H1 (cell line): Measurements from ENCODE around the gene RPS3A. TPM values are rescaled to one million over a fixed set of nuclear protein-coding genes. Genes with fewer than 3 reads are reported as not detected.

Source experiments
- CTCF ChIA-PET: fragments of 300-600 bp; sonication (Branson Sonifier 250); formaldehyde crosslinking; loops from one replicate; lab custom pipeline; 2021; ENCODE audit not compliant: partially characterized antibody; lab: Charles Lee
- POLR2A ChIA-PET: fragments of 300-600 bp; sonication (Branson Sonifier 250); formaldehyde crosslinking; loops from one replicate; lab custom pipeline; 2021; ENCODE audit warnings: inconsistent platforms; ENCODE audit not compliant: partially characterized antibody; lab: Charles Lee
- DNase-seq, 2 experiments: peaks; one replicate each; pipeline versions ENCODE4 v3.0.0 to v3.0.0-alpha.2; 2010 to 2022; ENCODE audit warnings: low spot score in 2 of 2, low read depth in 1 of 2, mixed read lengths in 1 of 2
- FAIRE-seq: peaks from 2 replicates; lab custom pipeline; 2011; peaks lifted over from hg19 to GRCh38; lab: Jason Lieb, UNC
- H2AFZ ChIP-seq: 2 replicates; pipeline ENCODE4 v1.8.1; 2012; ENCODE audit warnings: low read length, inconsistent platforms
- H2AK5ac ChIP-seq: 2 replicates; pipeline ENCODE4 v1.6.1; 2013; ENCODE audit warnings: low read depth, low read length
- H2BK120ac ChIP-seq: replicated peaks from 2 replicates; pipeline ENCODE3; 2013; ENCODE audit warnings: low read depth, low read length, inconsistent platforms
- H2BK12ac ChIP-seq: 2 replicates; pipeline ENCODE4 v1.6.1; 2013; ENCODE audit warnings: low read depth, low read length
- H2BK15ac ChIP-seq: 2 replicates; pipeline ENCODE4 v1.6.1; 2013; ENCODE audit warnings: low read length
- H2BK20ac ChIP-seq: 2 replicates; pipeline ENCODE4 v1.6.1; 2013; ENCODE audit warnings: low read length
- H2BK5ac ChIP-seq: 2 replicates; pipeline ENCODE4 v1.6.1; 2013; ENCODE audit warnings: low read depth, low read length
- H3K14ac ChIP-seq: 2 replicates; pipeline ENCODE4 v1.6.1; 2013; ENCODE audit warnings: inconsistent platforms; ENCODE audit not compliant: insufficient read length
- H3K18ac ChIP-seq: 2 replicates; pipeline ENCODE4 v1.6.1; 2013; ENCODE audit warnings: low read length; ENCODE audit errors: extremely low read depth
- H3K23ac ChIP-seq: 2 replicates; pipeline ENCODE4 v1.6.1; 2013; ENCODE audit warnings: inconsistent platforms; ENCODE audit not compliant: insufficient read length
- H3K23me2 ChIP-seq: 2 replicates; pipeline ENCODE4 v1.6.1; 2013; ENCODE audit warnings: low read depth, low read length
- H3K27ac ChIP-seq: 2 replicates; pipeline ENCODE4 v1.6.1; 2011; ENCODE audit warnings: low read depth, low read length, inconsistent platforms
- H3K27me3 ChIP-seq, 4 experiments: replicated peaks in 1 of 4; 1 replicate in 1 of 4; 2 replicates in 3 of 4; pipeline versions ENCODE4 v1.6.1 to v1.8.1; 2011 to 2013; ENCODE audit warnings: low read length in 3 of 4, mild to moderate bottlenecking in 3 of 4, inconsistent platforms in 2 of 4, mixed read lengths in 2 of 4, moderate library complexity in 1 of 4; ENCODE audit not compliant: control insufficient read depth in 3 of 4, insufficient read depth in 3 of 4; ENCODE audit errors: extremely low read depth in 1 of 4
- H3K36me3 ChIP-seq, 4 experiments: 2 replicates each; pipeline versions ENCODE4 v1.6.1 to v1.8.1; 2011 to 2013; ENCODE audit warnings: mild to moderate bottlenecking in 4 of 4, low read length in 3 of 4, moderate library complexity in 2 of 4, control low read depth in 1 of 4, inconsistent platforms in 1 of 4; ENCODE audit not compliant: insufficient read depth in 4 of 4, control insufficient read depth in 2 of 4
- H3K4ac ChIP-seq: replicated peaks from 2 replicates; pipeline ENCODE3; 2013; ENCODE audit warnings: low read length, low read depth, mixed read lengths, inconsistent platforms; ENCODE audit not compliant: insufficient read length
- H3K4me1 ChIP-seq, 4 experiments: replicated peaks in 1 of 4; 1 replicate in 1 of 4; 2 replicates in 3 of 4; pipeline versions ENCODE4 v1.6.1 to v1.8.1; 2011 to 2013; ENCODE audit warnings: low read length in 3 of 4, inconsistent platforms in 2 of 4, mixed read lengths in 1 of 4; ENCODE audit not compliant: insufficient read depth in 4 of 4, control insufficient read depth in 3 of 4
- H3K4me2 ChIP-seq, 2 experiments: 2 replicates each; pipeline versions ENCODE4 v1.6.1 to v1.8.1; 2011 to 2013; ENCODE audit warnings: low read depth in 2 of 2, low read length in 2 of 2, control low read depth in 1 of 2, inconsistent platforms in 1 of 2, mild to moderate bottlenecking in 1 of 2; ENCODE audit not compliant: insufficient read depth in 1 of 2
- H3K4me3 ChIP-seq, 4 experiments: fragments of 200-600, 300-600 bp in 1 of 4; sonication (generic), shearing (Covaris generic), sonication (Bioruptor Twin) in 1 of 4; 2 replicates each; pipeline versions ENCODE4 v1.5.1 to v1.8.1; 2011 to 2016; ENCODE audit warnings: low read length in 4 of 4, low read depth in 3 of 4, control low read depth in 2 of 4, inconsistent platforms in 2 of 4, mild to moderate bottlenecking in 2 of 4, mixed read lengths in 1 of 4, moderate library complexity in 1 of 4; ENCODE audit not compliant: insufficient read depth in 2 of 4; ENCODE audit errors: extremely low read depth in 1 of 4
- H3K56ac ChIP-seq: replicated peaks from 2 replicates; pipeline ENCODE3; 2013; ENCODE audit warnings: low read depth, mild to moderate bottlenecking, mixed read lengths, low read length, inconsistent platforms; ENCODE audit not compliant: insufficient read length
- H3K79me1 ChIP-seq: 2 replicates; pipeline ENCODE4 v1.6.1; 2013; ENCODE audit warnings: low read depth, low read length, control low read depth
- H3K79me2 ChIP-seq, 2 experiments: 2 replicates each; pipeline versions ENCODE4 v1.6.1 to v1.8.1; 2012 to 2013; ENCODE audit warnings: low read length in 2 of 2, mild to moderate bottlenecking in 2 of 2, inconsistent platforms in 1 of 2; ENCODE audit not compliant: insufficient read depth in 2 of 2, control insufficient read depth in 1 of 2
- H3K9ac ChIP-seq, 4 experiments: replicated peaks in 1 of 4; 1 replicate in 1 of 4; 2 replicates in 3 of 4; pipeline versions ENCODE4 v1.6.1 to v1.8.1; 2011 to 2013; ENCODE audit warnings: low read depth in 3 of 4, low read length in 3 of 4, control low read depth in 2 of 4, mild to moderate bottlenecking in 2 of 4, moderate library complexity in 2 of 4, inconsistent platforms in 1 of 4; ENCODE audit errors: extremely low read depth in 1 of 4
- H3K9me3 ChIP-seq, 2 experiments: 2 replicates each; pipeline versions ENCODE4 v1.6.1 to v1.8.1; 2012 to 2013; ENCODE audit warnings: mild to moderate bottlenecking in 2 of 2, moderate library complexity in 2 of 2, control low read depth in 1 of 2, inconsistent platforms in 1 of 2, low read depth in 1 of 2, low read length in 1 of 2, mixed read lengths in 1 of 2; ENCODE audit not compliant: insufficient read depth in 2 of 2
- H4K20me1 ChIP-seq, 2 experiments: replicated peaks in 1 of 2; 2 replicates each; pipeline versions ENCODE3 to v1.8.1; 2011 to 2013; ENCODE audit warnings: inconsistent platforms in 2 of 2, low read length in 2 of 2, mild to moderate bottlenecking in 1 of 2; ENCODE audit not compliant: insufficient read depth in 2 of 2, control insufficient read depth in 1 of 2
- H4K5ac ChIP-seq: 2 replicates; pipeline ENCODE4 v1.6.1; 2013; ENCODE audit warnings: low read length, low read depth, mixed read lengths, inconsistent platforms; ENCODE audit not compliant: insufficient read length
- H4K8ac ChIP-seq: 2 replicates; pipeline ENCODE4 v1.8.0; 2013; ENCODE audit warnings: mild to moderate bottlenecking, moderate library complexity, low read length, inconsistent platforms; ENCODE audit not compliant: insufficient read depth; ENCODE audit errors: extremely low read depth
- H4K91ac ChIP-seq: replicated peaks from 2 replicates; pipeline ENCODE3; 2013; ENCODE audit warnings: low read length, mixed read lengths, inconsistent platforms; ENCODE audit not compliant: insufficient read length
- ASH2L ChIP-seq: fragments of 200-600, 300-600 bp; sonication (generic); IDR thresholded peaks from one replicate; pipeline ENCODE4 v1.7.1; 2017; ENCODE audit warnings: low read length
- ATF2 ChIP-seq: IDR thresholded peaks from 2 replicates; pipeline ENCODE4 v1.6.1; 2012; ENCODE audit warnings: low read length, inconsistent platforms
- CBX5 ChIP-seq: fragments of 300-800, 300-1000 bp; sonication (generic); IDR thresholded peaks from 2 replicates; pipeline ENCODE4 v1.7.1; 2016; ENCODE audit warnings: antibody characterized with exemption, low read length, low read depth
- NANOG ChIP-seq: IDR thresholded peaks from 2 replicates; pipeline ENCODE4 v1.6.1; 2011; ENCODE audit warnings: low read length, low read depth, mild to moderate bottlenecking, inconsistent platforms; ENCODE audit not compliant: insufficient read depth, poor library complexity, severe bottlenecking
- POLR2A ChIP-seq, 2 experiments: IDR thresholded peaks; 1 replicate in 1 of 2; 2 replicates in 1 of 2; pipeline ENCODE4 v1.6.1; 2011; ENCODE audit warnings: low read depth in 2 of 2, low read length in 2 of 2, mild to moderate bottlenecking in 2 of 2; ENCODE audit errors: control extremely low read depth in 1 of 2
- POU5F1 ChIP-seq: IDR thresholded peaks from 2 replicates; pipeline ENCODE4 v1.6.1; 2011; ENCODE audit warnings: low read depth, mild to moderate bottlenecking, low read length, moderate library complexity
- TBP ChIP-seq: IDR thresholded peaks from 2 replicates; pipeline ENCODE4 v1.6.1; 2011; ENCODE audit warnings: low read depth, low read length, improper control_type of control experiment
- YY1 ChIP-seq: IDR thresholded peaks from 2 replicates; pipeline ENCODE4 v1.6.1; 2011; ENCODE audit warnings: low read depth, mild to moderate bottlenecking, low read length
- WGBS, 2 experiments: shearing (Covaris generic) in 1 of 2; methylation state at CpG; one replicate each; pipeline versions ENCODE4 v1.1.6 to v1.1.7; 2013 to 2015; ENCODE audit warnings: low lambda C conversion rate in 2 of 2, mixed read lengths in 2 of 2, inconsistent platforms in 1 of 2, low coverage in 1 of 2, missing lambda C conversion rate in 1 of 2; ENCODE audit not compliant: insufficient replicate concordance in 2 of 2, insufficient coverage in 1 of 2, insufficient read length in 1 of 2; ENCODE audit errors: extremely low coverage in 1 of 2, missing lambda C conversion rate in 1 of 2; 5-methylcytosine and 5-hydroxymethylcytosine counted together
- polyA plus RNA-seq, 7 experiments: library from polyadenylated mRNA; depleted of rRNA in 3 of 7; stranded (reverse) in 5 of 7; unstranded in 2 of 7; fragments of >200 nt in 5 of 7; fragments of 200-250 nt in 2 of 7; gene quantifications; 1 replicate in 5 of 7; 2 replicates in 1 of 7; 4 replicates in 1 of 7; pipeline versions ENCODE4 v1.2.1 to v1.2.3, GENCODE V29; 2011 to 2013; ENCODE audit warnings: missing spikeins in 2 of 7, mixed read lengths in 2 of 7
- total RNA-seq: library from RNA; stranded (reverse); fragmentation: NEBNext Ultra II Directional; extraction: Animal tissue kit (Norgen Biotek cat#: 25700); gene quantifications from 2 replicates; pipeline ENCODE4 v1.2.1, GENCODE V29; 2021

The RPS3A gene
- total and polyA plus RNA-seq, 2 of the 8 experiments (the other 6 are each of a cell fraction or from before 2014, with no cell fraction given), result 2,162 to 2,822 TPM

GRCh38 chr4:151094290-151094751 lies 5.1 kb upstream of the RPS3A start:
- Histone ChIP-seq H2BK120ac (no peak overlapping the region), H4K91ac (no peak overlapping the region), H3K4ac (no peak overlapping the region), H2BK5ac (no peak overlapping the region), H3K9ac (peak overlapping the region in 1 of 4 experiments; percentile 15; a peak in 1 of 7 replicates), H4K5ac (no peak overlapping the region), H2BK20ac (no peak overlapping the region), H3K14ac (no peak overlapping the region), H3K36me3 (no peaks in the 10 kb centered on the region), H3K27me3 (no peaks in the 10 kb centered on the region), H3K79me1 (no peaks in the 10 kb centered on the region), H3K18ac (no peak overlapping the region), H3K9me3 (no peaks in the 10 kb centered on the region), H3K27ac (no peak overlapping the region), H2BK12ac (no peak overlapping the region), H4K20me1 (no peaks in the 10 kb centered on the region), H3K4me2 (no peak overlapping the region), H2AK5ac (no peak overlapping the region), H3K56ac (no peak overlapping the region), H3K23ac (no peak overlapping the region), H2AFZ (no peak overlapping the region), H3K4me3 (no peak overlapping the region), H3K23me2 (peaks cover 4% of the 10 kb centered on the region), H2BK15ac (no peak overlapping the region), H3K79me2 (no peaks in the 10 kb centered on the region), H3K4me1 (no peaks in the 10 kb centered on the region), H4K8ac (no peak overlapping the region)
- FAIRE-seq, result no peak
- no peak for DNase-seq
- CTCF ChIA-PET, result no interaction called here
- POLR2A ChIA-PET, result interaction anchor here (2.1 kb wide), 1 partner anchor 11 kb away, joined by 8 read pairs; no protein-coding TSS in a partner anchor
- WGBS, 2 experiments, result 92% methylated on average over 2 of the region's 2 CpGs; no CpG with 5 or more reads in 1 of the 2 experiments
- TF ChIP-seq ATF2, result no peak
- TF ChIP-seq YY1, result no peak
- no peak for TF ChIP-seq CBX5
- no peak for TF ChIP-seq TBP
- TF ChIP-seq POLR2A (IDR thresholded peaks at IDR 0.05; ENCODE audit: control extremely low read depth in 1 of 2, low read depth in 2 of 2, low read length in 2 of 2), result no peak
- no peak for TF ChIP-seq ASH2L
- no peak for TF ChIP-seq POU5F1
- TF ChIP-seq NANOG, result no peak
